K562 (cell line): ENCODE data around the gene FOXR1. TPM values are rescaled to one million over a fixed set of nuclear protein-coding genes. Genes with fewer than 3 reads are reported as not detected.

Experiments used
- ARID3B ChIP-seq: fragments of 250-450 bp; sonication (Bioruptor Pico); IDR thresholded peaks from 2 replicates; pipeline ENCODE4 v1.4.0; 2020; ENCODE audit warnings: borderline replicate concordance
- BMI1 ChIP-seq: fragments of 150-350 bp; IDR thresholded peaks from 2 replicates; pipeline ENCODE4 v1.6.1; 2014; ENCODE audit warnings: low read length
- BRF2 ChIP-seq: IDR thresholded peaks from 3 replicates; pipeline ENCODE4 v1.6.1; 2011; ENCODE audit warnings: borderline replicate concordance, mild to moderate bottlenecking; ENCODE audit not compliant: insufficient read length, insufficient read depth
- HMBOX1 ChIP-seq: sonication (generic); IDR thresholded peaks from 2 replicates; pipeline ENCODE4 v1.6.1; 2016
- KDM2B ChIP-seq: fragments of 250-450 bp; sonication (Bioruptor Pico); IDR thresholded peaks from 2 replicates; pipeline ENCODE4 v1.8.0; 2021; ENCODE audit warnings: mild to moderate bottlenecking, moderate library complexity
- PTBP1 ChIP-seq: fragments of 200-400 bp; formaldehyde crosslinking; IDR thresholded peaks from 2 replicates; pipeline ENCODE4 v1.6.1; 2017; ENCODE audit warnings: low read depth, low read length
- SAP30 ChIP-seq: fragments of 200-600 bp; sonication (generic); IDR thresholded peaks from 2 replicates; pipeline ENCODE4 v1.6.1; 2012; ENCODE audit warnings: borderline replicate concordance, low read depth, mild to moderate bottlenecking, moderate library complexity, low read length, control low read depth, inconsistent platforms; ENCODE audit not compliant: insufficient read depth, poor library complexity, severe bottlenecking
- SMAD1 ChIP-seq: fragments of 150-350 bp; IDR thresholded peaks from 2 replicates; pipeline ENCODE4 v1.6.1; 2014; ENCODE audit warnings: low read length, low read depth; ENCODE audit not compliant: partially characterized antibody
- SPI1 ChIP-seq: IDR thresholded peaks from 2 replicates; pipeline ENCODE4 v1.6.1; 2011; ENCODE audit warnings: low read depth, low read length, control low read depth, borderline replicate concordance
- TGIF2 ChIP-seq: sonication (generic); formaldehyde crosslinking; IDR thresholded peaks from 2 replicates; pipeline ENCODE4 v1.8.1; 2022; ENCODE audit warnings: mild to moderate bottlenecking, missing genetic modification reagents, moderate library complexity
- WHSC1 ChIP-seq: IDR thresholded peaks from one replicate; pipeline ENCODE4 v1.6.1; 2012; ENCODE audit warnings: low read length, control low read depth, inconsistent platforms
- XRCC4 ChIP-seq: IDR thresholded peaks from one replicate; pipeline ENCODE4 v1.6.1; 2011; ENCODE audit not compliant: insufficient read depth, insufficient read length; ENCODE audit errors: extremely low read depth
- ZC3H11A ChIP-seq: IDR thresholded peaks from 2 replicates; pipeline ENCODE4 v1.6.1; 2012; ENCODE audit warnings: low read depth, low read length, improper control_type of control experiment
- ZKSCAN3 ChIP-seq: fragments of 250-450 bp; sonication (Bioruptor Pico); IDR thresholded peaks from 2 replicates; pipeline ENCODE4 v1.4.0; 2020
- ZKSCAN8 ChIP-seq: fragments of 200-800 bp; sonication (Bioruptor generic); IDR thresholded peaks from 2 replicates; pipeline ENCODE4 v1.6.1; 2016; ENCODE audit warnings: missing genetic modification characterization, missing compliant biosample characterization
- ZNF232 ChIP-seq: sonication (generic); formaldehyde crosslinking; IDR thresholded peaks from 2 replicates; pipeline ENCODE4 v1.8.0; 2022; ENCODE audit warnings: mild to moderate bottlenecking, missing genetic modification reagents
- ZNF408 ChIP-seq: fragments of 250-450 bp; sonication (Bioruptor Pico); IDR thresholded peaks from 2 replicates; pipeline ENCODE4 v1.4.0; 2020; ENCODE audit warnings: low read depth, mild to moderate bottlenecking, moderate library complexity
- ZNF584 ChIP-seq: fragments of 200-800 bp; sonication (Bioruptor generic); IDR thresholded peaks from 2 replicates; pipeline ENCODE4 v1.6.1; 2016; ENCODE audit warnings: low read depth, mild to moderate bottlenecking, missing genetic modification characterization, missing compliant biosample characterization
- ZSCAN29 ChIP-seq: fragments of 450-650 bp; IDR thresholded peaks from 2 replicates; pipeline ENCODE4 v1.6.1; 2017
- polyA plus RNA-seq, 8 experiments: library from polyadenylated mRNA; depleted of rRNA in 4 of 8; stranded (reverse) in 5 of 8; unstranded in 3 of 8; fragments of >200 nt; fragmentation: Nextera tagmentation in 2 of 8; fragmentation: Illumina TruSeq in 1 of 8; extraction: Ambion mirVana in 2 of 8; extraction: Trizol in 1 of 8; gene quantifications; 2 replicates each; pipeline versions ENCODE4 v1.2.1 to v1.2.3, GENCODE V29; 2011 to 2014; ENCODE audit warnings: inconsistent platforms in 1 of 8, missing spikeins in 1 of 8
- total RNA-seq, 7 experiments: library from RNA; depleted of rRNA in 6 of 7; stranded (reverse); fragments of >200 nt in 6 of 7; fragmentation: Illumina TruSeq in 2 of 7; extraction: Trizol in 2 of 7; gene quantifications; 2 replicates each; pipeline versions ENCODE4 v1.2.1 to v1.2.3, GENCODE V29; 2011 to 2021; ENCODE audit warnings: low replicate concordance in 1 of 7
- TF ChIP-seq, protein P1 (sequence below), 2 experiments: IDR thresholded peaks; 2 replicates each; pipeline ENCODE4 v1.6.1; 2012; ENCODE audit warnings: improper control_type of control experiment in 2 of 2, low read depth in 2 of 2, low read length in 2 of 2, borderline replicate concordance in 1 of 2
- TF ChIP-seq, protein P2 (sequence below): fragments of 250-450 bp; sonication (Bioruptor Pico); IDR thresholded peaks from 2 replicates; pipeline ENCODE4 v1.8.0; 2021; ENCODE audit warnings: mild to moderate bottlenecking, moderate library complexity

FOXR1 gene
- total and polyA plus RNA-seq, 9 of the 15 experiments (the other 6 are each of a cell fraction or from before 2014, with no cell fraction given), result not detected

- TF ChIP-seq ZNF232 (CRISPR knock-in tag) (no peak), WHSC1 (no peak), BMI1 (0 out of 2 replicates have a peak, but pooled peaks have one; percentile 12), ARID3B (CRISPR knock-in tag) (no peak), ZKSCAN8 (no peak), ZNF584 (CRISPR knock-in tag) (no peak), SPI1 (no peak), ZKSCAN3 (CRISPR knock-in tag) (no peak), ZC3H11A (no peak), ZNF408 (CRISPR knock-in tag) (no peak), BRF2 (no peak), TGIF2 (CRISPR knock-in tag) (no peak), XRCC4 (no peak), KDM2B (CRISPR knock-in tag) (no peak), SMAD1 (no peak), HMBOX1 (no peak), ZSCAN29 (no peak), SAP30 (peak; percentile 43), PTBP1 (no peak)
- TF ChIP-seq, protein P1, sequence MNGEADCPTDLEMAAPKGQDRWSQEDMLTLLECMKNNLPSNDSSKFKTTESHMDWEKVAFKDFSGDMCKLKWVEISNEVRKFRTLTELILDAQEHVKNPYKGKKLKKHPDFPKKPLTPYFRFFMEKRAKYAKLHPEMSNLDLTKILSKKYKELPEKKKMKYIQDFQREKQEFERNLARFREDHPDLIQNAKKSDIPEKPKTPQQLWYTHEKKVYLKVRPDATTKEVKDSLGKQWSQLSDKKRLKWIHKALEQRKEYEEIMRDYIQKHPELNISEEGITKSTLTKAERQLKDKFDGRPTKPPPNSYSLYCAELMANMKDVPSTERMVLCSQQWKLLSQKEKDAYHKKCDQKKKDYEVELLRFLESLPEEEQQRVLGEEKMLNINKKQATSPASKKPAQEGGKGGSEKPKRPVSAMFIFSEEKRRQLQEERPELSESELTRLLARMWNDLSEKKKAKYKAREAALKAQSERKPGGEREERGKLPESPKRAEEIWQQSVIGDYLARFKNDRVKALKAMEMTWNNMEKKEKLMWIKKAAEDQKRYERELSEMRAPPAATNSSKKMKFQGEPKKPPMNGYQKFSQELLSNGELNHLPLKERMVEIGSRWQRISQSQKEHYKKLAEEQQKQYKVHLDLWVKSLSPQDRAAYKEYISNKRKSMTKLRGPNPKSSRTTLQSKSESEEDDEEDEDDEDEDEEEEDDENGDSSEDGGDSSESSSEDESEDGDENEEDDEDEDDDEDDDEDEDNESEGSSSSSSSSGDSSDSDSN (IDR thresholded peaks at IDR 0.05; ENCODE audit: borderline replicate concordance in 1 of 2, low read depth in 2 of 2, low read length in 2 of 2), result peak in 1 of 2 experiments; percentile 73; a peak in 1 of 4 replicates
- TF ChIP-seq, protein P2, sequence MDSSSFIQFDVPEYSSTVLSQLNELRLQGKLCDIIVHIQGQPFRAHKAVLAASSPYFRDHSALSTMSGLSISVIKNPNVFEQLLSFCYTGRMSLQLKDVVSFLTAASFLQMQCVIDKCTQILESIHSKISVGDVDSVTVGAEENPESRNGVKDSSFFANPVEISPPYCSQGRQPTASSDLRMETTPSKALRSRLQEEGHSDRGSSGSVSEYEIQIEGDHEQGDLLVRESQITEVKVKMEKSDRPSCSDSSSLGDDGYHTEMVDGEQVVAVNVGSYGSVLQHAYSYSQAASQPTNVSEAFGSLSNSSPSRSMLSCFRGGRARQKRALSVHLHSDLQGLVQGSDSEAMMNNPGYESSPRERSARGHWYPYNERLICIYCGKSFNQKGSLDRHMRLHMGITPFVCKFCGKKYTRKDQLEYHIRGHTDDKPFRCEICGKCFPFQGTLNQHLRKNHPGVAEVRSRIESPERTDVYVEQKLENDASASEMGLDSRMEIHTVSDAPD (CRISPR knock-in tag), result no peak
Observed at GRCh38 chr11:118928101-118928869, 43.3 kb upstream of the FOXR1 start (continued).
